Body of pancreas (tissue), 4 donors: ENCODE results near the gene ANO2. TPM values are rescaled to one million over a fixed set of nuclear protein-coding genes. Genes with fewer than 3 reads are reported as not detected.

ENCODE experiments used
- ATAC-seq: fragments of 150-250 bp; one replicate; pipeline ENCODE4 v1.9.1; 2016
- DNase-seq, 4 donors: peaks; one replicate each; pipeline ENCODE4 v3.0.0-alpha.2; 2019
- H3K27ac ChIP-seq, 4 donors: fragments of 200-600 bp; sonication (generic); 1 replicate in 3 of 4; 2 replicates in 1 of 4; pipeline versions ENCODE4 v1.5.1 to v1.6.1; 2016 to 2019; ENCODE audit warnings: mild to moderate bottlenecking in 1 of 4, mixed read lengths in 1 of 4, moderate library complexity in 1 of 4
- H3K27me3 ChIP-seq, 2 donors: fragments of 200-600 bp; sonication (generic); one replicate each; pipeline ENCODE4 v1.6.0; 2016; ENCODE audit warnings: mild to moderate bottlenecking in 1 of 2
- H3K36me3 ChIP-seq, 2 donors: fragments of 200-600 bp; sonication (generic); replicated peaks in 1 of 2; 2 replicates each; pipeline ENCODE4 v1.5.1; 2016; ENCODE audit warnings: low read depth in 2 of 2; ENCODE audit not compliant: insufficient read depth in 1 of 2
- H3K4me1 ChIP-seq: fragments of 200-600 bp; sonication (generic); one replicate; pipeline ENCODE4 v1.6.0; 2016
- H3K4me3 ChIP-seq, 2 donors: fragments of 200-600 bp; sonication (generic); 1 replicate in 1 of 2; 2 replicates in 1 of 2; pipeline ENCODE4 v1.5.1; 2016 to 2019
- H3K9me3 ChIP-seq, 3 donors: fragments of 200-600 bp; sonication (generic); 1 replicate in 2 of 3; 2 replicates in 1 of 3; pipeline ENCODE4 v1.5.1; 2016
- POLR2A ChIP-seq, 3 donors: fragments of 450-650 bp; IDR thresholded peaks; one replicate each; pipeline ENCODE4 v1.6.1; 2016; ENCODE audit warnings: antibody characterized with exemption in 3 of 3, mild to moderate bottlenecking in 2 of 3
- WGBS, 2 donors: methylation state at CpG; one replicate each; pipeline ENCODE4 v1.1.5; 2017; 5-methylcytosine and 5-hydroxymethylcytosine counted together
- intact Hi-C: fragments of 100-400 bp; cut with DNase I; formaldehyde crosslinking; loops from one replicate; pipeline ENCODE4 v1.15.1; 2023
- total RNA-seq, 2 donors: library from RNA; depleted of rRNA; stranded (reverse); fragments of >200 nt; gene quantifications; one replicate each; pipeline ENCODE4 v1.1.0, GENCODE V29; 2016
- TF ChIP-seq, protein P1 (sequence below), 7 experiments: fragments of 450-650 bp in 4 of 7; fragments of 200-600 bp in 3 of 7; sonication (generic) in 3 of 7; IDR thresholded peaks; one replicate each; pipeline ENCODE4 v1.5.1; 2016 to 2019; ENCODE audit warnings: antibody characterized with exemption in 7 of 7

ANO2 gene
- total RNA-seq, 2 donors from 2014 or later: 2.1 to 4.3 TPM

GRCh38 chr12:5730962-5731361 is 214.1 kb downstream of the ANO2 start:
- no peak for TF ChIP-seq POLR2A (IDR thresholded peaks at IDR 0.05)
- TF ChIP-seq, protein P1, sequence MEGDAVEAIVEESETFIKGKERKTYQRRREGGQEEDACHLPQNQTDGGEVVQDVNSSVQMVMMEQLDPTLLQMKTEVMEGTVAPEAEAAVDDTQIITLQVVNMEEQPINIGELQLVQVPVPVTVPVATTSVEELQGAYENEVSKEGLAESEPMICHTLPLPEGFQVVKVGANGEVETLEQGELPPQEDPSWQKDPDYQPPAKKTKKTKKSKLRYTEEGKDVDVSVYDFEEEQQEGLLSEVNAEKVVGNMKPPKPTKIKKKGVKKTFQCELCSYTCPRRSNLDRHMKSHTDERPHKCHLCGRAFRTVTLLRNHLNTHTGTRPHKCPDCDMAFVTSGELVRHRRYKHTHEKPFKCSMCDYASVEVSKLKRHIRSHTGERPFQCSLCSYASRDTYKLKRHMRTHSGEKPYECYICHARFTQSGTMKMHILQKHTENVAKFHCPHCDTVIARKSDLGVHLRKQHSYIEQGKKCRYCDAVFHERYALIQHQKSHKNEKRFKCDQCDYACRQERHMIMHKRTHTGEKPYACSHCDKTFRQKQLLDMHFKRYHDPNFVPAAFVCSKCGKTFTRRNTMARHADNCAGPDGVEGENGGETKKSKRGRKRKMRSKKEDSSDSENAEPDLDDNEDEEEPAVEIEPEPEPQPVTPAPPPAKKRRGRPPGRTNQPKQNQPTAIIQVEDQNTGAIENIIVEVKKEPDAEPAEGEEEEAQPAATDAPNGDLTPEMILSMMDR (IDR thresholded peaks at IDR 0.05): no peak
- no peak overlapping the region for H3K4me3 ChIP-seq
- H3K9me3 ChIP-seq: no peaks in the 10 kb centered on the region
- peaks cover 6% of the 10 kb centered on the region for H3K4me1 ChIP-seq
- no peak overlapping the region for H3K27ac ChIP-seq
- 78 to 79% methylated on average over 7 of the region's 7 CpGs for WGBS, 2 donors
- DNase-seq (no peak), ATAC-seq (no peak)
- H3K27me3 ChIP-seq: no peaks in the 10 kb centered on the region
- no peaks in the 10 kb centered on the region for H3K36me3 ChIP-seq
- intact Hi-C loops: no loop called here

- intact Hi-C loops: no loop called here
- no peaks in the 10 kb centered on the region for H3K27me3 ChIP-seq
- no peak for ATAC-seq
- H3K27ac ChIP-seq: no peak overlapping the region
- no peak for TF ChIP-seq POLR2A (IDR thresholded peaks at IDR 0.05)
- TF ChIP-seq, protein P1 (IDR thresholded peaks at IDR 0.05): no peak
- H3K4me1 ChIP-seq: no peaks in the 10 kb centered on the region
- 57 to 58% methylated on average over 4 of the region's 4 CpGs for WGBS, 2 donors
- no peak for DNase-seq
- H3K4me3 ChIP-seq: no peak overlapping the region
- H3K36me3 ChIP-seq: no peaks in the 10 kb centered on the region
- no peaks in the 10 kb centered on the region for H3K9me3 ChIP-seq
These were observed 221.3 kb downstream of the ANO2 start for GRCh38 chr12:5723711-5724252.

- Histone ChIP-seq H3K9me3 (no peaks in the 10 kb centered on the region), H3K36me3 (no peaks in the 10 kb centered on the region), H3K4me3 (no peak overlapping the region), H3K4me1 (no peaks in the 10 kb centered on the region), H3K27me3 (no peaks in the 10 kb centered on the region), H3K27ac (no peak overlapping the region)
- DNase-seq: no peak
- WGBS, 2 donors: 55 to 58% methylated on average over 4 to 5 of the region's 5 CpGs
- no peak for TF ChIP-seq POLR2A (IDR thresholded peaks at IDR 0.05)
- TF ChIP-seq, protein P1 (IDR thresholded peaks at IDR 0.05): no peak
- intact Hi-C loops: no loop called here
- no peak for ATAC-seq
These were observed 222.0 kb downstream of the ANO2 start for GRCh38 chr12:5723071-5723470.

- intact Hi-C loops: no loop called here
- WGBS, 2 donors: 53 to 65% methylated on average over 7 of the region's 7 CpGs
- no peak overlapping the region for H3K4me3 ChIP-seq
- no peaks in the 10 kb centered on the region for H3K9me3 ChIP-seq
- H3K36me3 ChIP-seq: no peaks in the 10 kb centered on the region
- ATAC-seq (no peak), DNase-seq (no peak)
- H3K27me3 ChIP-seq: no peaks in the 10 kb centered on the region
- no peak overlapping the region for H3K27ac ChIP-seq
- TF ChIP-seq, protein P1 (IDR thresholded peaks at IDR 0.05): no peak
- TF ChIP-seq POLR2A (IDR thresholded peaks at IDR 0.05): no peak
- no peaks in the 10 kb centered on the region for H3K4me1 ChIP-seq
These were observed 224.6 kb downstream of the ANO2 start for GRCh38 chr12:5720381-5721005.

DNA sequence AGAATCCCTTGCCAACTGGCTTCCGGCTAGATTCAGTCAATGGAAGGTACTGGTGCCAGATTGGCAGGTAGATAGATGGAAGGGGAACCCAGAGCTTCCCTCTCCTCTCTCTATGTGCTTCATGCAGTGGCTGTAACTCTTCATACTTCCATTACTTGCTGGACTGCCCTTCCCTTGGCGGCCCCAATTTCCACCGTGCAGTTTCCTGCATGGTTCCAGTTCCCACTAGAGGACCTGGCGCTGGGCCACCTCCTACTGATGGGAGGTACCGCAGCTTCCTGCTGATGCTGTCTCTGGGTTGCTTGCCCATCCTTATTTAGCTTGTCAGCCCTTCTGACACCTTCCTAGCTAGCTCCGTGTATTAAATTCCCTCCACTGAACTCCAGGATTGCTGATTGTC is 226.4 kb downstream of the ANO2 start:
- Histone ChIP-seq H3K36me3 (no peaks in the 10 kb centered on the region), H3K4me3 (no peak overlapping the region), H3K27me3 (no peaks in the 10 kb centered on the region), H3K27ac (no peak overlapping the region), H3K4me1 (no peaks in the 10 kb centered on the region), H3K9me3 (no peaks in the 10 kb centered on the region)
- intact Hi-C loops: no loop called here
- TF ChIP-seq POLR2A (IDR thresholded peaks at IDR 0.05): no peak
- TF ChIP-seq, protein P1 (IDR thresholded peaks at IDR 0.05): no peak
- 60 to 61% methylated on average over 6 of the region's 6 CpGs for WGBS, 2 donors
- ATAC-seq (no peak), DNase-seq (peak in 3 of 4 donors; percentile 13 to 19 (median 14))
